HG03280 (cell line): ENCODE data around the gene BTAF1.
"Not testable (repeated sequence)": the region's sequence is repeated elsewhere in the genome, so short reads cannot be mapped to it uniquely, and the experiment has no call there.

ENCODE experiments used
- ATAC-seq: cut with Tn5 transposase; IDR thresholded peaks from one replicate; pipeline ENCODE4 v1.9.1; 2021; ENCODE audit warnings: mild to moderate bottlenecking, moderate library complexity; ENCODE audit not compliant: unreplicated experiment

The BTAF1 gene

GRCh38 chr10:91923371-91924211 is at the start of gene BTAF1:
Gene BTAF1, plus strand, starts transcription at chr10:91923770. Its CDS starts 307 bp downstream, at chr10:91924077.
- ATAC-seq = peak; percentile 96

DNA sequence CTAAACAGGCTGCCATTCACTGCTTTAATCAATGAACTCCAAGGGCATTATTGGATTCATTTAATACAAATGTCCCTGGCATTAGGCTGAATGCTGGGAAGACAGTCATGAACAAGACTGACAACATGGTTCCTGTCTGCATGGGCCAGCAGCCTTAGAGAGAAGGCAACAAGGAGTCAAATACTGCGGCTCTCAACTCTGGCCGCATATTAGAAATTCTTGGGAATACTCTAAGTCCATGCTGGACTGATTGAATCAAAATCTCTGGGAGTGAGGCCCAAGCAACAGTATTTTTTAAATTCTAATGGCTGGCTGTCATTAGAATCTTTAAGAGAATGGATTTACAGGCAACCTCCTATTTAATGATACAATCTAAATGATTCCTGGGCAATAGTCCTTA is 48.4 kb upstream of the BTAF1 start:
- no peak for ATAC-seq

DNA sequence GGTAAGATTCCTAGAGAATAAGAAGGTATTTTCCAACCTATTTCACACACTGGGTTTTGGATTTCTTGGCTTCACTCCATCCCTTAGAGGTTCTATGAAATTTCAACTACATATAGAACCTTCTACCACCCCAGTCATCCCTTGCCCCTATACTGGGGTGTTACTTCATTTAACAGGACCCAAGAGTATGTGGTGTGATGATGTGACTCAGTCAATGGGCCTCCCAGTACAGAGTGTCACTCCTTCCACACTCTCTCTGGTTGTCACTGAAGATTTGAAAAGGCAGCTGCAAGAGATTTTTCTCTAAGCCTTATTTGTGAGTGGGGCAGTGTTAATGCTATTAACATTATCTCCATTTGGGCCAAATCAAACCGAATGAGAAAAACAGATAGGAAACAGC is 47.8 kb upstream of the BTAF1 start:
- no peak for ATAC-seq

DNA sequence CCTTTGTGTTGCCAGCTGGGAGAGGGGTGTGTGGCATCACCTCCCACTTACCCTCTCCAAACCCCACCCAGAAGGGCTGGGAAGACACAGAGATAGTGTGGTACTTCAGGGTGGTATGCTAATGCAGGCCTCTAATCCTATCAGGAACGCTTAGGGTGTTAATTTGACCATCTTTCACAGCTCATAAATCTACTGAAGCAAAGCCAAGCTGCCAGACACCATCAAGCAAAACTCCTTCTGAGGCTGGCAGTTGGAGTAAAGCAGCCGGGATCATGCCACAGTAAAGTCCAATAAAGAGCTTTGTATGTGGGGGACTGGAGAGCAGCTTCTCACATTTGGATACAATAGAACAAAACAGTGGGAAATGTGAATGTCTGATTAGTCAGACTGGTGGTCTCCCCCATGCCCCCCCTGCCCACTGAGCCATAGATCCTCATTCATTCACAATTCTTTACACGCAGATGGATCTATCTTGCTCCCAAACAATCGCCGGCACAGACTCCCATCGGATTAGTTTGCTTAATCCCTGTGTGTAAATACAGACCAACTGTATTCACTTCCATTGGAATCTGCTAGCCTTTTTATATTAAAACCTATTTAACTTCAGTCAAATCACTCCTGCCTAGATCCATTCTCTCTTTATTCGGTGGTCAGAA is 43.9 kb upstream of the BTAF1 start:
- ATAC-seq = no peak

GRCh38 chr10:91880310-91880709 is 43.3 kb upstream of the BTAF1 start:
- no peak for ATAC-seq

GRCh38 chr10:91883549-91884444 is 39.8 kb upstream of the BTAF1 start:
- no peak for ATAC-seq

DNA sequence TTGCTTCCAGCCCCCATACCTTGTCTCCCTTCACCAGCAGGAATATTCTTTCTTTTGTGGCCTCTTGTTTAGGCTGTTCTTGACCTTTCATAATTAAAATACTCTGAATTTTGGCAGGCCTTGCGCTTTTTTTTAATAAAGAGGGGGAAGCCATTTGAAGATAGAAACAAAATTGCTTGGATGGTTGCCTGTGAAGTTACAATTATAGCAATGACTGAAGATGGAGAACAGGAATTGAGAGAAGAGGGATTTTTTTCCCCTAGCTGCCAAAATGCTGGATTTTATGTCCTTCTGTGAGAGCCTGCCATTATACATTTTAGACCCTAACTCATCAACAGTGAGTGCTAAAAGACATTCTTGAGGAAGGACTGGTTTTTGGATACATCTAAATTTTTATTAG is 39.0 kb upstream of the BTAF1 start:
- ATAC-seq = no peak

- ATAC-seq = no peak
These were observed 38.0 kb upstream of the BTAF1 start for GRCh38 chr10:91885362-91886079.

- no peak for ATAC-seq
These were observed 36.7 kb upstream of the BTAF1 start for GRCh38 chr10:91886954-91887271.

DNA sequence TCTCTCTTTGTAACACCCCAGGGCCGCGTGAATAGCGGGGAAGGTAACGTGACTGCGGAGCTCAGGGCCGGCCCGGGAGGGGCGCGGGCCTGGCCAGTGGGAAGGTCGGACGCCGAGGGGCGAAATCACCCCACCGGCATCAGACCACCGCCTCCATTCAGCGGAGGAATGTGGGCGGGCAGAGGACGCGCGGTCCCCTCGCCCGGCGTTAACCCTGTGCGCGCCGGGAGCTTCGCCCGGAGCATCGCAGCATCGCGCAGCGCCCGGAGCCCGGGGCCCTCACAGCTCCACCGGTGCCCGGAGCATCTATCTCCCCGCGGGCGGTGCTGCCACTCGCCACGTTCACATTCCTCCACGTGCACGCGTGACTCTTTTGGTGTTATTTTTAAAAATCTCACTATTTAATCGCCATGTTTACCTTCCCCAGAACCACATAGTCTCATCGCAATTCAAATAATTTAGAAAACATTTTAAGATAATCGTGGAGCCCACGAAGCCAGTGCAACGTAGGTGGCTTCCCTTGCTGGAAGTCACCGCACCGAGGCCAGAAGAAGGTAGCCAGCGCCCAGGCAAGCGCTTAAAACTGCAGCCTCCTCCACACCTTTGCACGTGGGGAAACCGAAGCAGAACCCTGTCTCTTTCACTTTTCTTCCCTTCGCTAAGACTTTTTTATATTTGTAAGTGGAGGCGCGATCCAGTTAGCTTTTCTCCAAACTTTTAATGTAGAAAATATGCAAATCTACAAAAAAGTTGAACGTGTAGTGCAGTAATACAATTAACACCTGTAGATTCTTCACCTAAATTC is 36.1 kb upstream of the BTAF1 start:
- ATAC-seq = no peak

GRCh38 chr10:91891125-91892001 is 32.2 kb upstream of the BTAF1 start:
- ATAC-seq = no peak

- no peak for ATAC-seq
These were observed 30.5 kb upstream of the BTAF1 start for GRCh38 chr10:91893051-91893450.

DNA sequence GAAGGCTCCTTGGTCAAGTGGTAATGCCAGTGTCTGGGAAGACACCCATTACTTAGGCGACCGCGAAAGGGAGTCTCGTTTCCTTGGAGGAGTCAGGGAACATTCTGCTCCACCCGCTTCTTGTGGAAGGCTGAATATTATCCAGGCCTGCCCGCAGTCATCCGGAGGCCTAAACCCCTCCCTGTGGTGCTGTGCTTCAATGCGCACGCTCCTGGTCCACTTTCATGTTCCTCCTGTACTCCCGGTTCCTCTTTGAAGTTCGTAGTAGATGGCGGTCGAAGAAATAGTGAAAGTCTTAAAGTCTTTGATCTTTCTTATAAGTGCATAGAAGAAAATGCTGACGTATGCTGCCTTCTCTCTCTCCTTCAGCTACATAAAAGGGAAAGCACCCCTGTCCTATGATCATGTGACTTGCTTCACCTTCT is 29.3 kb upstream of the BTAF1 start:
- ATAC-seq = not testable (repeated sequence)

DNA sequence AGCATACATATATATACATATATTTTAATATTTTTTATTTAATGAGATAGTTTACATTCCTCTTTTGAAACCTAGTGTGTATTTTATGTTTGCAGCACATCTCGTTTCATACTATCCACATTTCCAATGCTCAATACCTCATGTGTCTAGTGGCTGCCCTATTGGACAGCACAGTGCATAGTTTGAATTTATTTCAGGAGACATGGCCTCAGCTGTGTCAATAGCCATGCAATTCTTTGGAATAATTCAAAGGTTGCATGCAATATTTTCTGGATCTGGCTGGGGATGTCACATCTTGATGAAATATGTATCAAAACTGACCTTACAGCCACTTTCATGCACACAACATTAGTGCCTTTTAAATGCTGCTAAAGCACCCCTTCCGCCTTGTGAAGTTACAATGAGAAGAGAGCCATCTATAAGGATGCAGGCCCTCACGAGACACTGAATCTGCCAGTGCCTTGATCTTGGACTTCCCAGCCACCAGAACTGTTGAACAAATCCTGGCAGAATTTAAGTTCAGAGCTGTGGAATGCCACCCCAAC is 27.3 kb upstream of the BTAF1 start:
- ATAC-seq = no peak

DNA sequence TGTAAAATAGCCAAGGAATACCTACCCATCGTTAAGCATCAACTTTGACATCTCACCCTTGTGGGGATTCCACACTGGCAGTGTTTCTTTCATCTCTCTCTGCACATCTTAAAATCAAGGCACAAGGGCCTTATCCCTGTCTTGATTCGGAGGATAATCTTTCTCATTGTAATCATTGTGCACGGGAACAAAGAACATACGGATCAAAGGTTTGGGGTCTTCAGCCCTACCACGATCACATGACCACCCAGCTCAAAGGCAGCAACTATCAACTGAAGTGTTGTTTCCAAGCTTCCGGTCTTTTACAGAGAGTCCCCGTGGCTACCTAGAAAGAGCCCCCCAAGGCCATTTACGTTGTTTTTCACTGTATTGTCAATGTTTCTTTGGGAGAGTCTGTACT is 26.1 kb upstream of the BTAF1 start:
- no peak for ATAC-seq

DNA sequence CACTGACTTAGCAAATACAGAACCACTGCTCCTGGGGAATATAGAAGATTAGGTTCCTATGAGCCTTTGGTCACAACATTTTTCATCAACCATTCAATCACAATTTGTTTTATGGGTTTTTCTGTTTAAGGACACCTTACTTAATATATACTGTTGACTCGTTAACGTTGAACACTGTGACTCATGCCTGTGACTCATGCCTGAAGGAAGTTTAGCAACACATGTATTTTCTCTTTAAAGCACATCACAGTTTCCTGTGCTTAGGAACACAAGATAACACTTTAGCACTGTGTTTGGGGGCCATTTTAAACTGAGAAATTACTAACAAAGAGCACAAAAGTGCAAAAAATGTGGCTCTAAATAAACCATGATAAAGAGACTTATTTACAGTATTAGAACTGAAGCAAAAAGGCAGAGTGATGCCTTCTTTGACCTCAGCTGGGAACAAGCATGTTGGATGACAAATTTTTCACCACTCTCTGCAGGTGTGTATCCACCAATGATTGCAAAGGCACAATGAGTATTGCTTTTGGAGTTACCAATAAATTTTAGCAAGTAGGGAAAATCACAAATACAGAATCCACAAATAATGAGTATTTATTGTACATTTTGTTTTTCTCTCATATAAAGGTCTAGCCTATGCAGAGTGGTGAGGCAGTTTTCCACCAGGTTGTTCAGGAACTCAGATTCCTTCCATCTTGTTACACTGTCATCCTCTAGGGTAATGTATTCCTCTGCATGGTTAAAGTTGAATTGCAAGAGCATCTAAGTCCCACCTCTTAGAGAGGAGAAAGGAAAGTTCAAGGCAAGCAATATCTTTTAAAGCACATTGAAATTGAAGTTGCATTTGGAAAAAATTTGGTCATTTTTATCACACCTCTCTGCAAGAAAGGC is 21.5 kb upstream of the BTAF1 start:
- no peak for ATAC-seq

DNA sequence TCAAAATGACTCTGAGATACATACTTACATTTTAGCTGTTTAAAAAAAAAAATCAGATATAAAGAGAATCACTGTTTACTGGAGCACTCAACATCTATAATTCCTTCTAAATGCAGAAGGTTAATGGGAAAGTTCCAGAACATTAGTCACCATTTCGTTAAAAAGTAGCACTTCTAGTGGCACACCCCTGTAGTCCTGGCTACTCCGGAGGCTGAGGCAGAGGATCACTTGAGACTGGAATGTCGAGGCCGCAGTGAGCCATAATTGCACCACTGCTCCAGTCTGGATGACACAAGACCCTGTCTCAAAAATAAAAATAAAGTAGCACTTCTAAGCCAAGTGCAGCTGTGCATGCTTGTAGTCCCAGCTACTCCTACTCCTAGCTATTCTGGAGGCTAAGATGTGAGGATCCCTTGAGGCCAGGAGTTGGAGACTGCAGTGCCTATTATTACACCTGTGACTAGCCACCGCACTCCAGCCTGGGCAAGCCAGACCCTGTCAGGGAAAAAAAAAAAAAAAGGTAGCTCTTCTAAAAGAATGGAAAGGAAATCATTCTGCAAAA is 16.5 kb upstream of the BTAF1 start:
- ATAC-seq = no peak
